ENCODE results near the gene ZNF784. TPM values are rescaled to one million over a fixed set of nuclear protein-coding genes. Genes with fewer than 3 reads are reported as not detected.

ZNF784 gene, protein sequence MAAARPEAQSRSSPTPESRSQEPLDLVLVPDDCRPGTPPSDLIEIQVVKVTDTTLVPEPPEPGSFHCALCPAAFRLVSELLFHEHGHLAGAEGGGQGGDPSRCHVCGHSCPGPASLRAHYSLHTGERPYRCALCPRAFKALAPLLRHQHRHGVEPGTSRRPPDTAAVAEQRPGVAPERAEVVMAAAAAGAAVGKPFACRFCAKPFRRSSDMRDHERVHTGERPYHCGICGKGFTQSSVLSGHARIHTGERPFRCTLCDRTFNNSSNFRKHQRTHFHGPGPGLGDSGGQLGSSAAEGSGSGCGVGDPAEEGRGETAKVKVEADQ
- total RNA-seq = 3.1 and 4.0 TPM in 2 replicates

DNA sequence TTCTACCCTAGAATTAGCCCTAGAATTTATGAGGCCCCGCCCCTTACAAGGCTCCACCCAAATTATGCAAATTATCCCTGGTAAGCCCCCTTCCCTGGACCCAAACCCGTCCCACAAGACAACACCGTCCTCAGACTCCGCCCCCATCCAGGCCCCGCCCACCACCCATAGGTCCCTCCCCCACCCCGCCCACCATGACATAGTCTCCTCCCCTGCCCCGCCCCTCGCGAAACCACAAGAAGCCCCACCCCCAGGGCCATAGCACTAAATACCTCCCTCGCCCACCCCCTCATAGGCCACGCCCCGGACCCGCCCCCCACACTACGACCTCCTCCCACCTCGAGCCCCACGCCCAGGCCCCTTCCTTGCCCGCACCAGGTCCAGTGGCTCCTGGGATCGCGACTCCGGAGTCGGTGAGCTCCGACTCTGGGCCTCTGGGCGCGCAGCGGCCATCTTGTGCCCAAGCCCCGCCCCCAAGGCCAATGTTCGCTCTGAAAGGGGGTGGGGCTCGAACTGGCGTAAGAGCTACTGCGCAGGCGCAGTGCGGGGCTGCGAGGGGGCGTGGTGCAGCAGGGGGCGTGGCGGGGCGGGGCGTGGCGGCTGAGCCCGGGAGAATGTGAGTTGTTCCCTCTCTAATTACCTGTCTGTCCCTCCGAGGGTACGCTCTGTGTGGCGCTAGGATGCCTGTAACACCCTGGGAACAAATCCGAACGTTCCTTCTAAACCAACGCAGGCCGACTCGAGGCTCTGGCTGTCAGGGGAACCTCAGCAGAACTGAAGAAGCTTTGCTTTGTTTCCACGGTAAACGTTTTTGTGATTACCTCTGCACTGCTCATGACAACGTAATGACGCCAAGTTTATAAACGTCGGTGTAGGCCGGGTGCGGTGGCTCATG lies at the start of gene ZNF784:
Gene ZNF784, minus strand, starts transcription at position 458 of the 895 bp plus-strand sequence. Its CDS starts 5 bp downstream, at position 453.

DNA sequence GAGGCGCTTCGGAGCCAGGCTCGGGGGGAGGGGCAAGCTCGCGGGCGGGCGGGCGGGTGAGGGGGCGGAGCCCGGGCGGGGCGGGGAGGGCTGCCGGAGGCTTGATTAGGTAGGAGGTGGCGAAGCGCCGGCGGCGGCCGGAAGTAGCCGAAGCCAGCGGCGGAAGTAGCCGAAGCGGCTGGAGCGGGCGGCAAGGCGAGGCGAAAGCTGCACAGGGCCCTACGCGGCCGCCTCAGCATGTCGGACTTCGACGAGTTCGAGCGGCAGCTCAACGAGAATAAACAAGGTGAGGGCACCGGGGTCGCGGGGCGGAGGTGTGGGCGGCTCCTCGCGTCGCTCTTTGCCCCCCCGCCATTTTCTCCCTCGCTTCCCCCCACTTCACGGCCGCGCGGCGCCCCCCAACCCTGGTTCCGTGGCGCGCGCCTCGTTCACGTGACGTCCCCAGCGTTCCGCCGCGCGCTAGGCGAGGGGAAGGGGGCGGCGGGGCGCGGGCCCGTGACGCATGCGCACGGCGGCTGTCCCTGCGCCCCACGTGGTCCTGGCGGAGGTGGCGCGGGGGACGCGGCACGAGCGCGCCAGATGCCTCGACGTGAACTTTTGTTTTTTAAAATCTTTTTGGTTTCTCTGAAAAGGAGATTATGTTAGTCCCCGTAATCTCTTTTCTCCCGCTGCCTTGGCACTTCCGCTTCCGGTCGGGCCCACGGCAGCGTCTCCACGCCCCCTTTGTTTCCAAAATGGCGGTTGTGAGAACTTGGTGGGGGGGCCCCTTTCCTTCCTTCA lies 30.7 kb upstream of the ZNF784 start, which contains the start of gene U2AF2:
Gene U2AF2, plus strand, starts transcription at position 168 of the 780 bp plus-strand sequence. Its CDS starts 70 bp downstream, at position 238.

DNA sequence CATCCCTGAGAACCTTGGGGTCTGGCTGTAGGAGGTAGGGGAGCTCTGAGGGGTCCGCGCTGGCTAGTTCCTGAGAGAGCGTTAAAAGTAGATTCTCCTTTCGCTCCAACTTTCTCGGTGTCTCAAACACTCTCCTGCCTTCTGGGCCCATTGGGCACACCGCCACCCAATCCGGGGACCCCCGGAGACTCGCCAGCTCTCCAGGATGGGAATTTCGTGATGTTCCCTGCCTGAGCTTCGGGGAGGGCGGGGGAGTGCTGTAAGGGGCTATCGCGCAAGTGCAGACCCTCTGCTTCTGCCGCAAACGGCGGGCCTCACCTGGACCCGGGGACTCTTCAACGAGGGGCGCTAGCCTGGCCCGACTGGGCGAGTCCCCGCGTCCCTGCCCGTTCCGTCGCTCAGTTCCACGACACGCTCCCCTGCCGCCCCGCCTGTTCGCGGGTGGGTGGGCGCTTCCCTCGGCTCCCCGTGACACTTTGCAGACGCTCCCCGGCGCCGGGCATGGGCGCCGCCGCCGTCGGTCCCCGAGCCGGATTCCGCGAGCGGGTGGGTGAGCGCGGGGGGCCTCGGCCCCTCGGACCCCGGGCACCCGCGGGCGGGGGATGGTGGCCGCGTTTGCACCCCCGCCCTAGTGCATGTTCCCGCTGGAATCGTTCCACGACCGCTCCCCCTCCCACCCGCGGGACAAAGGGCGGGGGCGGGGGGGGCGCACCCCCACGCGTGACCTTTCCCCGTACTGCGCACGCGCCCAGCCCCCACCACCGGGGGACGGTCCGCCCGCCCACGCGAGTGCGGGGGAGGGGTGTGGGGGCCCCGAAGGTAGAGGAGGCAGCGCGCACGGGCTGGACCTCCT lies 23.6 kb upstream of the ZNF784 start, which contains the start of gene CCDC106:
Gene CCDC106, plus strand, starts transcription at position 481 of the 853 bp plus-strand sequence. CDS start 835 bp downstream, outside the sequence.

DNA sequence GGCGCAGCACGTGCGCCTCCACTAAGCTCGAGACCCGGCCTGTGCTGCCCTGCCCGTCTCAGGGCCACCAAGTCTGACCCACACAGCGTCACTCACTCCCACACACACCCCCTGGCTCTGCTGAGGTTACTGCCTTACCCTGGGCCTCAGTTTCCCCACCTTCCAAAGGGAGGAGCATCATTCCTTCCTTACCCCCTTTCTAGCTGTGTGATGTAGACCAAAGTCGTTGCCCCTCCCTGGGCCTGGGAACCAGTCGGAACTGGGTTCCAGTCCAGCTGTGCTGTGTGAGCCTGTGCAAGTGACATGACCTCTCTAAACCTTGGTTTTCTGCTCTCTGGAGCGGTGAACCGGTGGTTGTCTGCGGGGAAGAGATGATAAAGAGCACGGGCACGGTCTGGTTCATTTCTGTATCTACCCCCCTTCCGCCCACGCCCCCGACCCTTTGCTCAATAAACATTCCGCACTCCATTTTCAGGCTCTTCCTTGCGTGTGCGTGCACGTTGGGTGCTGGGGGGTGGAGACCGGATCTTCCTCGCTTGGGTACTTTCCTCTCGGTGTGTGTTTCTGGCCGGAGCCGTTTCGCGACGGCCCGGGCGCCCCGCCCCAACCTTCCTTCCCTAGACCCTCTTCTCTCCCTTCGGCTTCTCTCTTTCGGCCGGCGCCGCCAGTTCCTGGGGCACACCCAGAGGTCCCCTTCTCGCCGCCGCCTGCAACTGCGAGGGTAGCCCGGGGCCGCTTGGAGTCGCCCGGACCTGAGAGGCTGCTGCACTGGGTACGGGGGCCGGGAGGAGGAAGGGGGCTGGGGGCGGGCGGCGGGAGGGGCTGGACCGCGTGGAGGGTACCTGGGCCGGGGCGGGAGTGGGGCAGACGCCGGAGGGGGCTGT lies 18.9 kb upstream of the ZNF784 start, which contains the start of gene ZNF581:
Gene ZNF581, plus strand, starts transcription at position 647 of the 884 bp plus-strand sequence. CDS start 923 bp downstream, outside the sequence.

DNA sequence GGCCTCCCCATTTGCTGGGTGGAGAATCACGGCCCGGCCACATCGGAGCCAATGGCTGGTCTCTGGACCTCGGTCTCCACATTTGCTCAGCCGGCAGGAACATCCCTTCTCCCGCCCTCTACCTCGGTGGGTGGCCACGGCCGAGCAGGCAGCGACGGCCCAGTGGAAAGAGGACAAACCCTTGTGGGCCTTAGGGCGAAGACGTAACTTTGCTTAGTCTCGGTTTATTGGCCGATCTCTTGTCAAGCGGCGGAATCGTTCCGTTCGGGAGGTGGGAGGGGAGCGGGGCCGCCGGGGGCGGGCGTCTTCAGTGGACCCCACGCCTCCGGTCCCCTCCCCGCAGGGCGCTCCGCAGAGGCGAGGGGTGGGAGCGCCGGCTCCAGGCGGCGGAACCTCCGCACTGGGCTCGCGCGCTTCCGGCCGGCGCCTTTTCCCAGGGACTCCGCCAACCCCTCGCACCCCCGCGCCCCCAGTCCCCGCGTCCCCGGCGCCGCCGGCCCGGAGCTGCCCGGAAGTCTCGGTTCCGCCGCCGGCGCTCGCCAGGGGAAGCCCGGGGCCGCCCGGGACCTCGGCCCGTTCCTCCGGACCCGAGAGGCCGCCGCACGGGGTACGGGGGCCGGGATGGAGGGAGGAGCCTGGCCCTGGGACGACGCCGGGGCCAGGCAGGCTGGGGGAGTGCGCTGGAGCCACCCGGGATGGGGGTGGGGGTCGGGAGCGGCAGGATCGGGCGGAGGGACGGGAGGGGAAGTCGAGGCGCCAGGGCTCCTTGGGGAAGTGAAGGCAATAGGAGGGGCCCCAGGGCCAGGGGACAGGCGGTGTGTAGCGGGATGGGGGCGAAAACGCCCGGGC lies 16.4 kb upstream of the ZNF784 start, which contains the start of gene ZNF580:
Gene ZNF580, plus strand, starts transcription at position 426 of the 849 bp plus-strand sequence. CDS start 1,507 bp downstream, outside the sequence.

DNA sequence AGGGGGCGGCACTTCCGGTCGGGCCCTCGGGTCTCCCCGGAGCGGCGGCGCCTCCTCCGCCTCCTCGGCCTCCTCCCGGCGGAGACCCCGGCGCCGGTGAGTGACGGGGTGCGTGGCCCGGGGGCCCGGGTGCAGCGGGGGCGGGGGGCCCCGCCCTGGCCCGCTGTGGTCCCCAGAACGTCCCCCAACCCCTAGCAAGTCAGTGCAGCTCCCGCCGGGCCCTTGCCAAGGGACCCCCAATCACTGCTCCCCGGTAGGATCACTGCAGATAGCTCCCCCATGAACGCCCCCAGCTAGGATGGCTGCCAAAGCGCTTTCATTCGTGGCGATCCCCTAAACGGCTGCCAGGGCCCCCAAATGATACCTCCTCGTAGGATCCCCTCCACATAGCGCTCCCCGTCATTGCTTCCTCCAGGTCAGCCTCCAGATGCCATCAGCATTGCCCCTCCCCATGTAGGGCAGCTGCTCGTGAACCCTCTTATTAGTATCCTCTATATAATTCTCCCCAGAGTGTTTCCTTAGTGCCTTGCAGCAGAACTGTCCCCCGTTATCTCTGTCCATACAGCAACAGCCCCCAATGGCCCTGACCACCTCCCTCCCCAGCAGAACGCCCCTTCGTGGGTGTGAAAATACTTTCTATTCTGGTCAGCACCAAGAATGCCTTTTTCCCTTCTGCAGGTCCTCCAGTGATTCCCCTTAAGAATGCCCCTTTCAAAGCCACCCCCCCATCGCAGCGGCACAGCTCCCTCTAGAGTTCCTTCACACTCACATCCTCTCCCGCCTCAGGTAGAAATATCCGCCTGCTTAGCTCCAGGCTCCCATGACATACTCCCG lies 18.5 kb downstream of the ZNF784 start, which contains the start of gene ZNF865:
Gene ZNF865, plus strand, starts transcription at position 11 of the 834 bp plus-strand sequence. CDS start 7,972 bp downstream, outside the sequence.

DNA sequence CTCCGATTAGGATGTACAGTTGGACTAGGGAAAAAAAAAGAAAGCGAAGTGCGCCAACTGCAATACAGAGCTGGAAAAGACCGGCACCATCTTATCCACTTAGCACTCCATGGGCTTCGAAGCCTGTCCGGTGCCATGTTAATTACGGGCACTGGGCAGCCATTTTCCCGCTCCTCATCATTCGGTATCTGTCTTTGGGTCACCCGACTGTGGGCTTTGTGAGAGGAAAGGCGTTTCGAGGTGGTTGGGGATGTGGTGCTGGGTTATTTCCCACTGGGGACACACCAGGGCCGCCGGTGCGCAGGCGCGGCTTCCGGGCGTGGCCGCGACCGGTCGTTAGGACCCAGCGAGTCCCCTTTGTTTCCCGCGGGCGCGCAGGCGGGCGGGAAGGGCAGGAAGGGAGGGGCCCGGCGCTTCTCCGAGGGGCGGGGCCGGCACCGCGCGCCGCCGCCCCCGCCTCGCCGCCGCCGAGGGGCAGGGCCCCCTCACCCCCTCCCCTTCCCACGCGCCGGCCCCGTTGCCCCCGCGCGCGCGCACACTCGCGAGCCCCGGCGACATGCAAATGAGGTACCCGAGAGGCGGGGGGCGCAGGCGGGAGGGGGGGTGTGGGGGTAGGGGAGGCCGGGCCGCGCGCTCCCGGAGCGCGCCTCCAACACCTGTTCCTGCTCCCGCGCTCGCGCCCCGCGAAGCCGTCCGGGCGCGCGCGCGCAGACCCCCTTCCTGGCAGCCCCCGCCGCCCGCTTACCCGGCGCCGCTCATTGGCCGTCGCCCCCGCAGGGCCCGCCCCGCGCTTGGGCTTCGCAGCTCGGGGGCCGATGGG lies 24.3 kb downstream of the ZNF784 start, which contains the start of gene ZNF524:
Gene ZNF524, plus strand, starts transcription at position 447 of the 820 bp plus-strand sequence. CDS start 1,825 bp downstream, outside the sequence.

DNA sequence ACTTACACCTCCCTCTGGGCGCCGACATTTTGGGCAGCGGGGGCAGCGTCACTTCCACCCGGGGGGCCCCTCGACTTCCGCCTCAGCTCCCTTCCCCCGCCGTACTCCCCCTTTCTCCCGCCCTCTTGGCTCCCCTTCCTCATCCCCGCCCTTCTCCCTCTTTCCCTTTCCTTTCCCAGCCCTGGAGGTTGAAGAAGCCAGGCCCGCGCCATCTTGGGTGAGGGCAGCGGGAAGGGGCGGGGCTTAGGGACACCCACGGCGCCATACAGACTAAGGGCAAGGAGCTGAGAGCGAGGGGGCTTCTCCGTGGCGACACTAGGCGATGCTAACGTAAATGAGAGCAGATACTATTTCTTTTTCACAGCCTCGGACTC lies 24.9 kb downstream of the ZNF784 start, which contains the start of gene FIZ1:
Gene FIZ1, minus strand, starts transcription at position 50 of the 374 bp plus-strand sequence. CDS start 1,652 bp downstream, outside the sequence.

DNA sequence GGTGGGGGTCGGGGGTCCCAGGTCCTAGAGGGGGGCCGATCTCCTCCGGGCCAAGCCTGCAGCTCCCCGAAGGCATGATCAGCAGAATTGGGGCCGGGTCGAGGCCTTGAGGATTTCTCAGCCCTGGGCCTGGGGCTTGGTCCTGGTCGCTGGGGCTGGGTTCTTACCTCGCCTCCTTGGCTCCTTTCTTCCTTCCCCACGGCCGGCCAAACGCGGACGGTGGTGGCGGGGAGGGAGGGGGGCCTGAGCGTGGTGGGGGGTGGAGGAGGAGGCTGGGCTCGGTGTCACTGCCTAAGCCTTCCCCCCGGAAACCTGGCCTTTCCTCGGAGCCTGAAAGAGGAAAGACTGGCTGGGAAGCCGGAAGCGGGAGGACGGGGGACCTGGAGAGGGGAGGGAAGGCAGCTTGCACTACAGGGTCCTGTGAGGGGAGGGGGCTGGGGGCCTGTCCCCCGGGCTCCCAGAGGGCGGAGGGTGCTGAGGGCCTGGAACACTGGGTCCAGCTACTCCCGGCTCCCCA lies 43.7 kb downstream of the ZNF784 start, which contains the start of gene ZNF579:
Gene ZNF579, minus strand, starts transcription at position 221 of the 517 bp plus-strand sequence. CDS start 1,209 bp downstream, outside the sequence.

Other genes starting within 250 kb of the ZNF784 start
- not detected in 2 replicates for gene TMEM190, start 247.7 kb downstream of the ZNF784 start, total RNA-seq
- 0.36 TPM in 1 of 2 replicates, not detected in the other for gene TMEM238, start 240.3 kb downstream of the ZNF784 start, total RNA-seq
- gene RPL28, start 238.6 kb downstream of the ZNF784 start, total RNA-seq = 205 and 252 TPM in 2 replicates
- gene UBE2S, start 216.8 kb downstream of the ZNF784 start, total RNA-seq = 69.6 and 98.9 TPM in 2 replicates
- gene SHISA7, start 181.3 kb downstream of the ZNF784 start, total RNA-seq = not detected in 2 replicates
- 44.0 and 69.7 TPM in 2 replicates for gene ISOC2, start 162.9 kb downstream of the ZNF784 start, total RNA-seq
- not detected in 2 replicates for gene C19orf85, start 159.8 kb downstream of the ZNF784 start, total RNA-seq
- gene ZNF628, start 147.9 kb downstream of the ZNF784 start, total RNA-seq = 0.99 and 1.1 TPM in 2 replicates
- 13.5 and 15.5 TPM in 2 replicates for gene NAT14, start 139.4 kb downstream of the ZNF784 start, total RNA-seq
- 0.27 and 2.1 TPM in 2 replicates for gene SSC5D, start 136.1 kb downstream of the ZNF784 start, total RNA-seq
- not detected in 2 replicates for gene SBK2, start 87.4 kb downstream of the ZNF784 start, total RNA-seq
- gene SBK3, start 79.0 kb downstream of the ZNF784 start, total RNA-seq = 0.19 TPM in 1 of 2 replicates, not detected in the other
- 3.0 and 4.4 TPM in 2 replicates for gene ZNF579, start 43.7 kb downstream of the ZNF784 start, total RNA-seq
- gene FIZ1, start 25.0 kb downstream of the ZNF784 start, total RNA-seq = 1.9 and 2.2 TPM in 2 replicates
- gene ZNF524, start 24.3 kb downstream of the ZNF784 start, total RNA-seq = 10.0 and 15.4 TPM in 2 replicates
- gene ZNF865, start 18.9 kb downstream of the ZNF784 start, total RNA-seq = 0.54 and 1.0 TPM in 2 replicates
- gene ZNF580, start 16.4 kb upstream of the ZNF784 start, total RNA-seq = 1.7 and 3.5 TPM in 2 replicates
- gene ZNF581, start 19.1 kb upstream of the ZNF784 start, total RNA-seq = 22.6 and 24.8 TPM in 2 replicates
- 6.1 and 6.6 TPM in 2 replicates for gene CCDC106, start 23.6 kb upstream of the ZNF784 start, total RNA-seq
- 103 and 137 TPM in 2 replicates for gene U2AF2, start 30.5 kb upstream of the ZNF784 start, total RNA-seq
- 73.5 and 110 TPM in 2 replicates for gene EPN1, start 50.7 kb upstream of the ZNF784 start, total RNA-seq
- gene NLRP9, start 113.8 kb upstream of the ZNF784 start, total RNA-seq = not detected in 2 replicates
- gene RFPL4A, start 134.5 kb upstream of the ZNF784 start, total RNA-seq = 0.36 TPM in 1 of 2 replicates, not detected in the other
- not detected in 2 replicates for gene RFPL4AL1, start 144.6 kb upstream of the ZNF784 start, total RNA-seq
- not detected in 2 replicates for gene NLRP11, start 207.4 kb upstream of the ZNF784 start, total RNA-seq
- not detected in 2 replicates for gene NLRP4, start 212.0 kb upstream of the ZNF784 start, total RNA-seq

All from endothelial cell of coronary artery (primary cell).